Loucy (cell line): ENCODE data around the gene PRR36.

Experiments used
- H2AFZ ChIP-seq: fragments of 200-600 bp; sonication (generic); 2 replicates; pipeline ENCODE4 v1.6.0; 2016; ENCODE audit warnings: antibody characterized with exemption, mild to moderate bottlenecking, low read length, moderate library complexity
- H3F3A ChIP-seq: fragments of 200-600 bp; 2 replicates; pipeline ENCODE4 v1.6.0; 2016; ENCODE audit warnings: antibody characterized with exemption, low read depth, mild to moderate bottlenecking
- H3K27me3 ChIP-seq: fragments of 200-600 bp; sonication (generic); 2 replicates; pipeline ENCODE4 v1.6.1; 2014; ENCODE audit warnings: low read length, mild to moderate bottlenecking; ENCODE audit not compliant: insufficient read depth, poor library complexity, severe bottlenecking
- H3K36me3 ChIP-seq: fragments of 200-600 bp; sonication (generic); 2 replicates; pipeline ENCODE4 v1.6.1; 2016; ENCODE audit warnings: low read length; ENCODE audit not compliant: insufficient read depth
- H3K4me1 ChIP-seq: fragments of 200-600 bp; sonication (generic); 2 replicates; pipeline ENCODE4 v1.5.1; 2014; ENCODE audit warnings: low read length, mild to moderate bottlenecking; ENCODE audit not compliant: insufficient read depth, poor library complexity, severe bottlenecking
- H3K4me2 ChIP-seq: fragments of 200-600 bp; sonication (generic); 2 replicates; pipeline ENCODE4 v1.6.0; 2014; ENCODE audit warnings: antibody characterized with exemption, low read length, low read depth, mild to moderate bottlenecking; ENCODE audit not compliant: poor library complexity, severe bottlenecking
- H3K4me3 ChIP-seq: fragments of 200-600 bp; sonication (generic); 2 replicates; pipeline ENCODE4 v1.5.1; 2014; ENCODE audit warnings: low read length, mild to moderate bottlenecking, mixed read lengths; ENCODE audit not compliant: poor library complexity, severe bottlenecking
- H3K79me2 ChIP-seq: fragments of 200-600 bp; sonication (generic); 2 replicates; pipeline ENCODE4 v1.6.1; 2014; ENCODE audit warnings: low read length; ENCODE audit not compliant: insufficient read depth
- H3K9ac ChIP-seq: fragments of 200-600 bp; sonication (generic); 2 replicates; pipeline ENCODE4 v1.6.0; 2014; ENCODE audit warnings: mild to moderate bottlenecking, low read depth, low read length, moderate library complexity; ENCODE audit not compliant: poor library complexity, severe bottlenecking
- H3K9me2 ChIP-seq: fragments of 200-600 bp; sonication (generic); replicated peaks from 2 replicates; pipeline ENCODE4 v1.6.1; 2016; ENCODE audit warnings: low read depth, low read length, mixed read lengths
- H3K9me3 ChIP-seq: fragments of 200-600 bp; sonication (generic); 2 replicates; pipeline ENCODE4 v1.6.1; 2014; ENCODE audit warnings: mild to moderate bottlenecking, antibody characterized with exemption, low read length, low read depth; ENCODE audit not compliant: insufficient read depth
- H4K20me1 ChIP-seq: fragments of 200-600 bp; sonication (generic); 2 replicates; pipeline ENCODE4 v1.6.0; 2014; ENCODE audit warnings: antibody characterized with exemption, low read length, mild to moderate bottlenecking; ENCODE audit not compliant: insufficient read depth, poor library complexity, severe bottlenecking
- CTCF ChIP-seq: fragments of 200-600 bp; sonication (generic); conservative IDR thresholded peaks from 2 replicates; pipeline ENCODE4 v1.5.1; 2014; ENCODE audit warnings: mild to moderate bottlenecking, antibody characterized with exemption, low read length
- EZH2phosphoT487 ChIP-seq: fragments of 200-600 bp; IDR thresholded peaks from 2 replicates; pipeline ENCODE4 v1.6.1; 2018; ENCODE audit warnings: antibody characterized with exemption, mild to moderate bottlenecking, moderate library complexity, borderline replicate concordance

Gene PRR36

GRCh38 chr19:7907122-7907521 is 32.9 kb upstream of the PRR36 start:
- peak overlapping the region; percentile 50 for H3K4me2 ChIP-seq
- H3K9ac ChIP-seq = no peak overlapping the region
- H3K9me2 ChIP-seq = no peaks in the 10 kb centered on the region
- no peak overlapping the region for H2AFZ ChIP-seq
- H3K4me1 ChIP-seq = peaks cover 25% of the 10 kb centered on the region
- H3K9me3 ChIP-seq = no peaks in the 10 kb centered on the region
- H3K79me2 ChIP-seq = peaks cover 54% of the 10 kb centered on the region
- peaks cover 39% of the 10 kb centered on the region for H4K20me1 ChIP-seq
- no peaks in the 10 kb centered on the region for H3F3A ChIP-seq
- peaks cover 14% of the 10 kb centered on the region; the same call in 1 of the 2 replicates for H3K36me3 ChIP-seq
- no peak overlapping the region for H3K4me3 ChIP-seq
- no peaks in the 10 kb centered on the region for H3K27me3 ChIP-seq
- no peak for TF ChIP-seq CTCF
- TF ChIP-seq EZH2phosphoT487 = no peak

- no peak overlapping the region for H2AFZ ChIP-seq
- H3K4me3 ChIP-seq = peak overlapping the region; percentile 88
- H3K79me2 ChIP-seq = peaks cover 54% of the 10 kb centered on the region
- H3K4me1 ChIP-seq = peaks cover 25% of the 10 kb centered on the region
- peaks cover 39% of the 10 kb centered on the region for H4K20me1 ChIP-seq
- TF ChIP-seq EZH2phosphoT487 (no peak), CTCF (no peak)
- H3K4me2 ChIP-seq = peak overlapping the region; percentile 94
- H3F3A ChIP-seq = no peaks in the 10 kb centered on the region
- peaks cover 1% of the 10 kb centered on the region; the same call in 1 of the 2 replicates for H3K36me3 ChIP-seq
- peak overlapping the region; percentile 89 for H3K9ac ChIP-seq
- no peaks in the 10 kb centered on the region for H3K27me3 ChIP-seq
- no peaks in the 10 kb centered on the region for H3K9me3 ChIP-seq
- no peaks in the 10 kb centered on the region for H3K9me2 ChIP-seq
Observed at GRCh38 chr19:7905859-7906258, 31.7 kb upstream of the PRR36 start.

GRCh38 chr19:7905268-7905667 is 31.1 kb upstream of the PRR36 start:
- peaks cover 54% of the 10 kb centered on the region for H3K79me2 ChIP-seq
- peak overlapping the region; percentile 88 for H3K4me3 ChIP-seq

More at GRCh38 chr19:7905268-7905667, 31.1 kb upstream of the PRR36 start:
- peak overlapping the region; percentile 94 for H3K4me2 ChIP-seq
- H3K4me1 ChIP-seq = peaks cover 25% of the 10 kb centered on the region
- peak overlapping the region; percentile 89 for H3K9ac ChIP-seq
- no peak overlapping the region for H2AFZ ChIP-seq
- no peak for TF ChIP-seq CTCF
- TF ChIP-seq EZH2phosphoT487 = no peak
- H3K36me3 ChIP-seq = no peaks in the 10 kb centered on the region
- no peaks in the 10 kb centered on the region for H3K9me2 ChIP-seq
- H3K27me3 ChIP-seq = no peaks in the 10 kb centered on the region
- H4K20me1 ChIP-seq = peaks cover 39% of the 10 kb centered on the region
- H3F3A ChIP-seq = no peaks in the 10 kb centered on the region
- H3K9me3 ChIP-seq = no peaks in the 10 kb centered on the region
